ENCODE results near the gene PSTPIP2. TPM values are rescaled to one million over a fixed set of nuclear protein-coding genes. Genes with fewer than 3 reads are reported as not detected.

PSTPIP2 gene
- total and polyA plus RNA-seq, 10 donors, result 18.3 to 153 (median 117) TPM

GRCh38 chr18:46055838-46056230, 16.2 kb downstream of the PSTPIP2 start:
- Histone ChIP-seq H3K27ac (peak overlapping the region; percentile 64 to 82 (median 71)), H3K4me1 (peaks cover 16 to 87% (median 47%) of the 10 kb centered on the region in 6 donors), H3K9me3 (no peaks in the 10 kb centered on the region), H3K36me3 (peaks cover 0 to 11% (median 0%) of the 10 kb centered on the region in 6 donors), H3K4me3 (no peak overlapping the region), H3K27me3 (replicated peaks in 1 of 7) (no peaks in the 10 kb centered on the region)
- TF ChIP-seq POLR2A (IDR thresholded peaks at IDR 0.05), result no peak
- TF ChIP-seq POLR2AphosphoS5 (IDR thresholded peaks at IDR 0.05), result no peak
- no peak for TF ChIP-seq CTCF (IDR thresholded peaks at IDR 0.05 in 8 of 11, conservative IDR thresholded peaks at IDR 0.05 in 3 of 11)
- intact Hi-C loops (cut with DNase I; ENCODE audit: low total_unique reads), result no loop called here
- DNase-seq, result no peak
- WGBS, 5 donors, result 45 to 51% (median 49%) methylated on average over 4 of the region's 4 CpGs

- intact Hi-C loops (cut with DNase I; ENCODE audit: low total_unique reads), result no loop called here
- no peaks in the 10 kb centered on the region for H3K9me3 ChIP-seq
- no peak overlapping the region for H3K4me3 ChIP-seq
- WGBS, 5 donors, result 36 to 44% (median 39%) methylated on average over 6 of the region's 6 CpGs
- no peaks in the 10 kb centered on the region for H3K27me3 ChIP-seq (replicated peaks in 1 of 7)
- peaks cover 0 to 11% (median 0%) of the 10 kb centered on the region in 6 donors for H3K36me3 ChIP-seq
- no peak for DNase-seq
- H3K27ac ChIP-seq, result peak overlapping the region; percentile 64 to 82 (median 71)
- H3K4me1 ChIP-seq, result peaks cover 15 to 80% (median 43%) of the 10 kb centered on the region in 6 donors
- no peak for TF ChIP-seq POLR2AphosphoS5 (IDR thresholded peaks at IDR 0.05)
- TF ChIP-seq CTCF (IDR thresholded peaks at IDR 0.05 in 8 of 11, conservative IDR thresholded peaks at IDR 0.05 in 3 of 11), result no peak
- TF ChIP-seq POLR2A (IDR thresholded peaks at IDR 0.05), result no peak
Measured at GRCh38 chr18:46054956-46055837, 16.9 kb downstream of the PSTPIP2 start.

- no peak for DNase-seq
- peak overlapping the region in 6 of 8 donors; percentile 12 to 81 (median 68) for H3K27ac ChIP-seq
- H3K36me3 ChIP-seq, result peaks cover 0 to 6% (median 0%) of the 10 kb centered on the region in 6 donors
- intact Hi-C loops (cut with DNase I; ENCODE audit: low total_unique reads), result no loop called here
- no peaks in the 10 kb centered on the region for H3K9me3 ChIP-seq
- no peak for TF ChIP-seq CTCF (IDR thresholded peaks at IDR 0.05 in 8 of 11, conservative IDR thresholded peaks at IDR 0.05 in 3 of 11)
- TF ChIP-seq POLR2A (IDR thresholded peaks at IDR 0.05), result no peak
- TF ChIP-seq POLR2AphosphoS5 (IDR thresholded peaks at IDR 0.05), result no peak
- 69 to 87% (median 83%) methylated on average over 6 of the region's 6 CpGs for WGBS, 5 donors
- H3K4me3 ChIP-seq, result no peak overlapping the region
- peaks cover 15 to 67% (median 39%) of the 10 kb centered on the region in 6 donors for H3K4me1 ChIP-seq
- no peaks in the 10 kb centered on the region for H3K27me3 ChIP-seq (replicated peaks in 1 of 7)
Measured at GRCh38 chr18:46053368-46054095, 18.5 kb downstream of the PSTPIP2 start.

Data from spleen (tissue), 11 donors.